ENCODE data around the gene PKNOX2. TPM values are rescaled to one million over a fixed set of nuclear protein-coding genes. Genes with fewer than 3 reads are reported as not detected.

The PKNOX2 gene
- total RNA-seq, 1 experiment from 2014 or later: not detected

- H3K9me3 Mint-ChIP-seq (ENCODE audit: unreplicated experiment): no peaks in the 10 kb centered on the region
- no peak overlapping the region for H3K4me3 Mint-ChIP-seq (ENCODE audit: unreplicated experiment)
- peaks cover 2% of the 10 kb centered on the region; the same call in 1 of the 2 replicates for H3K27me3 ChIP-seq (replicated peaks; ENCODE audit: control insufficient read depth, insufficient read depth, low read length)
- intact Hi-C loops (cut with micrococcal nuclease; ENCODE audit: unreplicated experiment): no loop called here
- H3K36me3 Mint-ChIP-seq (ENCODE audit: insufficient read depth, unreplicated experiment): no peaks in the 10 kb centered on the region
- DNase-seq: no peak
- no peaks in the 10 kb centered on the region for H3K9me3 ChIP-seq
- no peak overlapping the region for H3K27ac Mint-ChIP-seq (ENCODE audit: unreplicated experiment)
- H3K4me1 ChIP-seq: no peaks in the 10 kb centered on the region
- CTCF ChIA-PET: no interaction called here
- POLR2A ChIA-PET: no interaction called here
- no TSS peak for BruUV-seq (replicated peaks)
- H3K36me3 ChIP-seq (ENCODE audit: control insufficient read depth, insufficient read depth, low read length): no peaks in the 10 kb centered on the region
- peaks cover 6% of the 10 kb centered on the region for H3K4me1 Mint-ChIP-seq (ENCODE audit: low read depth, unreplicated experiment)
- H3K27me3 Mint-ChIP-seq (ENCODE audit: insufficient read depth, unreplicated experiment): peaks cover 32% of the 10 kb centered on the region
- TF ChIP-seq CTCF (IDR thresholded peaks at IDR 0.05; ENCODE audit: insufficient read depth in 1 of 2, low read depth in 1 of 2, low read length in 1 of 2, severe bottlenecking in 1 of 2, unreplicated experiment in 1 of 2): no peak
- H3K4me3 ChIP-seq (ENCODE audit: low read depth, low read length): no peak overlapping the region
Observed at GRCh38 chr11:125236072-125236825, 71.7 kb downstream of the PKNOX2 start.

GRCh38 chr11:125239585-125240560 lies 75.3 kb downstream of the PKNOX2 start:
- H3K9me3 ChIP-seq: no peaks in the 10 kb centered on the region
- no peak overlapping the region for H3K4me3 ChIP-seq (ENCODE audit: low read depth, low read length)
- DNase-seq: no peak
- ChIA-PET POLR2A (no interaction called here), CTCF (no interaction called here)
- H3K4me1 ChIP-seq: no peaks in the 10 kb centered on the region
- Mint-ChIP-seq H3K4me3 (ENCODE audit: unreplicated experiment) (no peak overlapping the region), H3K27ac (ENCODE audit: unreplicated experiment) (no peak overlapping the region), H3K36me3 (ENCODE audit: insufficient read depth, unreplicated experiment) (no peaks in the 10 kb centered on the region), H3K9me3 (ENCODE audit: unreplicated experiment) (no peaks in the 10 kb centered on the region), H3K27me3 (ENCODE audit: insufficient read depth, unreplicated experiment) (peaks cover 30% of the 10 kb centered on the region), H3K4me1 (ENCODE audit: low read depth, unreplicated experiment) (no peaks in the 10 kb centered on the region)
- no peak for TF ChIP-seq CTCF (IDR thresholded peaks at IDR 0.05; ENCODE audit: insufficient read depth in 1 of 2, low read depth in 1 of 2, low read length in 1 of 2, severe bottlenecking in 1 of 2, unreplicated experiment in 1 of 2)
- peaks cover 2% of the 10 kb centered on the region; the same call in 1 of the 2 replicates for H3K27me3 ChIP-seq (replicated peaks; ENCODE audit: control insufficient read depth, insufficient read depth, low read length)
- BruUV-seq (replicated peaks): no TSS peak
- H3K36me3 ChIP-seq (ENCODE audit: control insufficient read depth, insufficient read depth, low read length): no peaks in the 10 kb centered on the region
- intact Hi-C loops (cut with micrococcal nuclease; ENCODE audit: unreplicated experiment): no loop called here

- ChIA-PET POLR2A (no interaction called here), CTCF (interaction anchor here (0.6 kb wide), 1 partner anchor 86 kb away, joined by 3 read pairs; no protein-coding TSS in a partner anchor)
- Mint-ChIP-seq H3K4me1 (ENCODE audit: low read depth, unreplicated experiment) (no peaks in the 10 kb centered on the region), H3K27me3 (ENCODE audit: insufficient read depth, unreplicated experiment) (peaks cover 35% of the 10 kb centered on the region), H3K36me3 (ENCODE audit: insufficient read depth, unreplicated experiment) (no peaks in the 10 kb centered on the region), H3K27ac (ENCODE audit: unreplicated experiment) (no peak overlapping the region), H3K4me3 (ENCODE audit: unreplicated experiment) (no peak overlapping the region), H3K9me3 (ENCODE audit: unreplicated experiment) (no peaks in the 10 kb centered on the region)
- no peak for TF ChIP-seq CTCF (IDR thresholded peaks at IDR 0.05; ENCODE audit: insufficient read depth in 1 of 2, low read depth in 1 of 2, low read length in 1 of 2, severe bottlenecking in 1 of 2, unreplicated experiment in 1 of 2)
- peaks cover 2% of the 10 kb centered on the region; the same call in 1 of the 2 replicates for H3K27me3 ChIP-seq (replicated peaks; ENCODE audit: control insufficient read depth, insufficient read depth, low read length)
- intact Hi-C loops (cut with micrococcal nuclease; ENCODE audit: unreplicated experiment): no loop called here
- H3K36me3 ChIP-seq (ENCODE audit: control insufficient read depth, insufficient read depth, low read length): no peaks in the 10 kb centered on the region
- H3K4me1 ChIP-seq: no peaks in the 10 kb centered on the region
- no peak overlapping the region for H3K4me3 ChIP-seq (ENCODE audit: low read depth, low read length)
- no TSS peak for BruUV-seq (replicated peaks)
- no peak for DNase-seq
- H3K9me3 ChIP-seq: 0 out of 2 replicates have a peak, but pooled peaks cover 4% of the 10 kb centered on the region
Observed at GRCh38 chr11:125241104-125241503, 76.6 kb downstream of the PKNOX2 start.

Data from Caco-2 (cell line).